Measurements from ENCODE around the gene RPL18. TPM values are rescaled to one million over a fixed set of nuclear protein-coding genes. Genes with fewer than 3 reads are reported as not detected.
A peak's percentile ranks its signal among the peaks of the same experiment; 100 is the strongest.
"Not testable (repeated sequence)": the region's sequence is repeated elsewhere in the genome, so short reads cannot be mapped to it uniquely, and the experiment has no call there.

The RPL18 gene
- polyA plus RNA-seq, 1 donor, result 1,725 TPM

GRCh38 chr19:48644839-48645619, 26.1 kb upstream of the RPL18 start:
- no peak for DNase-seq (ENCODE audit: low read depth)

GRCh38 chr19:48644355-48644754, 25.4 kb upstream of the RPL18 start:
- no peak for DNase-seq (ENCODE audit: low read depth)

GRCh38 chr19:48642862-48643261, 23.9 kb upstream of the RPL18 start:
- DNase-seq (ENCODE audit: low read depth), result no peak

DNA sequence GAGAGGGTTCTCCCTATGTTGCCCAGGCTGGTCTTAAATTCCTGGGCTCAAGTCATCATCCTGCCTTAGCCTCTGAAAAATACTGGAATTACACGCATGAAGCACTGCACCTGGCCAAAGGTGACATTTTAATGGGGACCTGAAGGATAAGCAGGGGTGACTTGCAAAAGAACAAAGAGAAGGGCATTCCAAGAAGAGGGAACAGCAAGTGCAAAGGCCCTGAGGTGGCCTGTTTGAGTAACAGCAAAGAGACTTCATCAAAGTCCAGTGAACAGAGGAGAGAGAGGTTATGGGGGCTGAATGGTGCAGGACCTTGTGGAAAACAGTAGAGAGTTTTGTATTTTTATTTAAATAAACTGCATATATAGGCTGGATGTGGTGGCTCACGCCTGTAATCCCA, 22.9 kb upstream of the RPL18 start:
- DNase-seq (ENCODE audit: low read depth), result no peak

DNA sequence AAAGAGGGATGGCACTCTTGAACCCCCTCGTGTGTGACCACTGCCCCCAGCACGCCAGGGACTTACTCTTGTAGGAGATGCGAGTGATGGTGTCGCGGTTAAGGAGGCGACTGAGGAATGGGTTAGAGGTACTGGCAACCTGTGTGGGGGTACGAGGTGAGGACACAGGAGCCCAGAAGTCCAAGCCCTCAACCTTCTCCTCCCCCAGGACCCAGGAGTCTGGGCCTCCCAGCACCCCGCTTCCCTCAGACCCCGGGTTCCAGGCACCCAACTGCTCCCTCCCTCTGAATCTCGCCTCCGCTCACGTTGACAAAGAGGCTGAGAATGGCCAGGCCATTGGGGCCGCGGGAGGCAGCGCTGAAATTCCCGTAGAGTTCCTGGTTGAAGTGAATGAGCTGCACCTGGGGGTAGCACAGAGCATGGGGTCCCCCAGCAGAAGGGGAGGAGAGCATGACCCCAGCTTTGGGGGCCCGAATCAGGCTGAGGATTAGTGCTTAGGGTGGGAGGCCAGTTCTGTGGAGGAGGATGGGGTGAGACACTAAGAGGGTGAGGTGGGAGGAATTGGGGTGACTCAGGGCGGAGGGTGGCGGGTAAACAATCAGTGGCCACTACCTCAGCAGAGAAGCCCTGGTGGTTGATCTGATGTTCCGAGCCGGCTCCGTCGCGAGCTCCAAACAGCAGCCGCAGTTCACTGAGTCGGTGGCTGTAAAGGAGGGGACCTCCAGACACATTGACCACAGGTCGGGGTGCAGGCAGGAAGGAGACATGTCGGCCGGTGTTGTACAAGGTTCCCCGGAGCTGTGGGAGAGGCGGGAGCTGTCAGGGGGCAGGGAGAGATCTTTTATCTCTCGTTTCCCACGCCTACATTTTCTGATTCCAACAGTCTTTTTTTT, 20.8 kb upstream of the RPL18 start:
- no peak for DNase-seq (ENCODE audit: low read depth)

DNA sequence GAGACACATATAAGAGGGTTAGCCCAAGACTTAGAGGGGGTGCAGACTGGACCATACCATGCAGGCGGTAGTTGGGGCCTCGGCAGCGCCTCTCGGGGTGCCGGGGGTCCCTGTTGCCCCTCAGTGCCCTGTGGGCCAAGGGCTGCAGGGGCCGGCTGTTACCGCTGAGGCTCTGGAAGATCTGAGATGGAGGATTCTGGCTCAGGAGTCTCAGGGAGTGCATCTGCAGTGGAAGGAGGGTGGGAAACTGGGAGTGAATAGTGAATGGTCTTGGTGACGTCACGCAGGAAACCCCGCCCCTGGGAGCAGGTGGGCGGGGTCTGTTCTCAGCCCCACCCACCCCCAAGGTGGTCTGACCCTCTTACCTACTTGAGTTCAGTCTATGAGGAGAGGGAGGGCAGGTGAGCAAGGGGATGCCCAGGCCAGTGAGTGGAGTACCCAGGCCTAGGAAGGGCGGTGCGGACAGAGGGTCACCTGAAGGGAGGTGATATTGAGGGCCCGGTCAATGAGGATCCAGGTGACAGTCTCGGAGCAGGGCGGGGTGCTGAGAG, 19.9 kb upstream of the RPL18 start:
- DNase-seq (ENCODE audit: low read depth), result no peak

DNA sequence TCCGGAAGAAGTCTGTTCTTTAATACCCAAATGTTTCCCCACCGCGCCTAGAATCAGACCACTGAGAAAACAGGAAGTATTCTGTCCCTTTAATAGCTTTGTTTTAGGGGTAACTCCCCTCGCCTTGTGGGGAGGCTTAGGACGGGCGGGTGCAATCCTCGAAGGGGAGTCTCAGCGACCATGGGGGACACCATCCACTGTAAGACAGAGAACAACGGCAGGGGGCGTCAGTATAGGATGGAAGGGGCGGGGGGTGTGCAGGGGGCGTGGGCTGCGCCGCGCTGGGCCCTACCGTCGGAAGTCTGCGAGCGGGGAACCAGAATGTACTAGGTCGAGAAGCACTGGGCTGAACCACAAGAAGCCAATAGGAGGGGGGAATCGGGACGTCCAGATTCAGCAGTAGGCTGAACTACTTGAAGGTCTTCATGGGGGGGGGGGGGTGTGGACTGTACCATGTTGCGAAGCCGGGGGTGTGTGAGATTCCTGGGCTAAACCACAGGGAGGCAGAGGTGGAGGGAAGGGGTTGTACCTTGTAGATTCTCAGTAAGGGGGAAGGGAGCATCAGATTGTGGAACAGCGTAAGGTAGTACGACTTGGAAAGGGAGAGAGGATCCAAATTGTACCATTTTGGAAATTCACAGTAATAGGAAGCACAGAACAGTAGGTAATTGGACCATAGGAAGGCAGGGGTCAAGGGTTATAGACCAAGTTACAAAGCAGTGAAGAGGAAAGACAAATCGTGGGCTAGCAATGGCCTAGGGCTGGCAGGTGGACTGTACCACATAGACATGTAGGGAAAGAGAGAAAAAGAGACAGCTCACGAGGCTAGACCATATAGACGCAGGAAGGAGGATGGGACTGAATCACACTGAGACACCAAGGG, 19.2 kb upstream of the RPL18 start:
- DNase-seq (ENCODE audit: low read depth), result peak; percentile 84

GRCh38 chr19:48637449-48637947, 18.5 kb upstream of the RPL18 start:
- DNase-seq (ENCODE audit: low read depth), result peak; percentile 90

DNA sequence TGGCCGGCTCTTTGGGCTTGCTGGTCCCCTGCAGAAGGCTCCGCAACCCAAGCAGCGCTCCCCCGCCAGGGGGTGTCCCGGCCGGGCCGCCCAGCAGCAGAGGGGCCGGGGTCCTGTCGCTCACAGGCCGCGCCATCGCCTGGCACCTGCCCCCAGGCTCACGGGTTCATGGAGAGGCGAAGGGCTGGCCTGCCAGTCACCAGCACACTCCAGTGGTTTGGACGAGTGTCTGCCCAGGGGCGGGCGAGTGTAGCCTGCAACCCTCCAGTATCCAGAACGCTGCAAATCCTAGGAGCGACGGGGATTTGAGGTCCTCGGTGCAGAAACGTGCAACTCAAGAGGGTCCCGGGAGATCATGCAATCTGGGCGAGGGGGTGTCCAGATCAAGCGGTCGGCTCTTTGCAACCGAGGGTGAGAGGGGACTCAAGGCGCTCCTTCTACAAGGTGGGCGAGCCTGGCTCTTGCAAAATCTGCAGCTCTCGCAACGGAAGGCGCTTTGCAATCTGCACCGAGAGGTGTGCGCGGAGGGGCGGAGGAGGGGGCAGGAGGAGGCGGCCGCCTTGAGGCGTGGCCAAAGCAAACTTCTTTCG, 18.0 kb upstream of the RPL18 start, which contains the start of gene DBP:
Gene DBP (minus strand): TSS at position 521 of the 590 bp plus-strand sequence. CDS start 385 bp downstream, at position 136.
- no peak for DNase-seq (ENCODE audit: low read depth)

- DNase-seq (ENCODE audit: low read depth), result no peak
Measured at GRCh38 chr19:48635966-48636858, 17.2 kb upstream of the RPL18 start.

GRCh38 chr19:48635263-48635965, 16.4 kb upstream of the RPL18 start:
- DNase-seq (ENCODE audit: low read depth), result no peak

DNA sequence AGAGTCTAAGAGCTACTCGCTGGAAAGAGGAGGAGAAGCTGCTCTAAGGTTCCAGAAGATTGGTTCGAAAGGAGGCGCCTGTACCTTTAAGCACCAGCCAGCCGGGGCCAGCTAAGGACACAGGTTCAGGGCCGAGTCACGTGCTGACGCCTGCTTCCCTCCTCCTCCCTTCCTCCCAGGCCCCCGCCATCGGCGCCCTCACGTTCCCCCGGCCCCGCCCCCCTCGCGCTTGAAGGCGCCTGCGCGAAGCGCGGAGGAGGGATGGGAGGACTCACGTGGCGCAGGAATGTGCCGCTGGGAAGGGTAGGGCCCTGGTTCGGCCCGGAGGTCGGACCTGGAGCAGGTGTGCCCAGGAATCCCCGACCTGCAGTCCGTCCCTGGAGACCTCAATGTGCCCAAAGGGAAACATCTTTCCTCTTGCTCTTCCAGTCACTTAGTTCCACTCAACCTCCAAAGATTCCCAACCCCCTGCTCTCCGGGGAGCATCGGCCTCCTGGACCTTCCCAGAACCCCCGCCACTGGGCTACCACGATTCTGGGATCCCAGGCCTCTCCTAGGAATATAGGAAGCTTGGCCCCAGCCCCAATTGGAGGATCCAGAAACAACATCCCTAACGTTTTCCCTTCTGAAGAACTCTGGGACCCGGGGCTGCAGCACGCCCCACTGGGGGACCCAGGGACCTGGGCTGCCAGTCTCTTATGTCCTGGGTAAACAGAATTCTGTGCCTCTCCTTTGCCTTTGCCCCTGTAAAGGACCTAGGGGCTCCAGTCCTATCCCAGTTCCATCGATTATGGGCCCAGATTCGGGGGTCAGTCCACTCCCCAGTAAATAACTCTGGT, 15.7 kb upstream of the RPL18 start:
- peak; percentile 79 for DNase-seq (ENCODE audit: low read depth)

DNA sequence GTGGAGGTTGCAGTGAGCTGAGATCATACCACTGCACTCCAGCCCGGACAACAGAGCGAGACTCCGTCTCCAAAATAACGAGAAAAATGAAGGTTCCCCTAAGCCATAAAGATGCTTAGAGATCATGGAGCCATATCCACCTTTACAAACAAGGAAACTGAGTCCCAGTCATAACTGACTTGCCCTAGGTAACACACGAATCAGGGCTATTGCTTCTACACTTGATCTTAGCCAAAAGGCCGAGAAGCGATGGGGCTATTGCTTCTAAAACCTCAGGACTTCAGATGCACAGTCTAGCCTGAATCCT, 15.0 kb upstream of the RPL18 start:
- DNase-seq (ENCODE audit: low read depth), result no peak

- no peak for DNase-seq (ENCODE audit: low read depth)
Measured at GRCh38 chr19:48633148-48634035, 14.4 kb upstream of the RPL18 start.

GRCh38 chr19:48632692-48633147, 13.7 kb upstream of the RPL18 start:
- DNase-seq (ENCODE audit: low read depth), result no peak

- DNase-seq (ENCODE audit: low read depth), result not testable (repeated sequence)
Measured at GRCh38 chr19:48632286-48632685, 13.3 kb upstream of the RPL18 start.

DNA sequence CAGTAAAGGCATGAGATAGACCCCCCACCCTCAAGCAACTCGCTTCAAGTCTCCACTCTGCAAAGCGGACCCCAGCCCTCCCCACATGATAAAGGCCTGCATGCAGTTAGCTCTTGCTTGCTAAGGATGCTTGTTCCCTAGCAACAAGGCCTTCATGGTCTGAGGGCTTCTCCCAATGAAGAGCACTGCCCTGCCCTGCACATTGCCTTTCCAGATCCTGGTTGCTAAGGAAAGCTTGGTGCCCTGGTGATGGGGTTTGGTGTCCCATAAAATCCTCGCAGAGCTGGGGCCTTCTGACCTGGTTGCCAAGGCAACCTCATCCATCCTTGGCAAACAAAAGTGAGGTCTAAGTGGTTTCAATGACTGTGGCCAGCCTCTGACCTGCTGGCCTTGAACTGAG, 12.2 kb upstream of the RPL18 start:
- DNase-seq (ENCODE audit: low read depth), result no peak
